Heart right ventricle (tissue), 16 donors: ENCODE measurements around the gene CMPK2. TPM values are rescaled to one million over a fixed set of nuclear protein-coding genes. Genes with fewer than 3 reads are reported as not detected.
A peak's percentile ranks its signal among the peaks of the same experiment; 100 is the strongest.

Source experiments
- ATAC-seq, 8 donors: fragments of 200-7000 bp; cut with Tn5 transposase; one replicate each; pipeline ENCODE4 v1.9.1; 2020; ENCODE audit warnings: mild to moderate bottlenecking in 8 of 8, moderate library complexity in 8 of 8, moderate number of reproducible peaks in 1 of 8
- DNase-seq, 2 donors: peaks; one replicate each; pipeline ENCODE4 v3.0.0-alpha.2; 2020
- H3K27ac ChIP-seq, 10 donors: fragments of 200-600 bp; sonication (generic) in 2 of 10; one replicate each; pipeline versions ENCODE4 v1.5.0 to v1.8.0; 2020 to 2022; ENCODE audit warnings: mild to moderate bottlenecking in 3 of 10
- H3K27me3 ChIP-seq, 7 donors: fragments of 200-600 bp; one replicate each; pipeline ENCODE4 v1.8.0; 2021 to 2022; ENCODE audit warnings: mild to moderate bottlenecking in 2 of 7
- H3K36me3 ChIP-seq, 9 donors: fragments of 200-600 bp; sonication (generic) in 1 of 9; one replicate each; pipeline versions ENCODE4 v1.5.0 to v1.8.0; 2020 to 2022; ENCODE audit warnings: mild to moderate bottlenecking in 2 of 9
- H3K4me1 ChIP-seq, 9 donors: fragments of 200-600 bp; sonication (generic) in 1 of 9; one replicate each; pipeline versions ENCODE4 v1.5.0 to v1.8.0; 2020 to 2022; ENCODE audit warnings: mild to moderate bottlenecking in 4 of 9
- H3K4me3 ChIP-seq, 10 donors: fragments of 200-600 bp; sonication (generic) in 2 of 10; one replicate each; pipeline versions ENCODE4 v1.5.0 to v1.8.0; 2020 to 2022; ENCODE audit warnings: mild to moderate bottlenecking in 7 of 10, moderate library complexity in 2 of 10
- H3K9me3 ChIP-seq, 11 donors: fragments of 200-600 bp in 10 of 11; sonication (generic) in 2 of 11; one replicate each; pipeline versions ENCODE4 v1.5.0 to v1.8.0; 2013 to 2022; ENCODE audit warnings: mild to moderate bottlenecking in 2 of 11, control low read depth in 1 of 11, moderate library complexity in 1 of 11
- CTCF ChIP-seq, 9 donors: fragments of 200-600 bp; sonication (generic) in 2 of 9; IDR thresholded peaks; one replicate each; pipeline versions ENCODE4 v1.5.0 to v1.8.0; 2021 to 2022; ENCODE audit warnings: antibody characterized with exemption in 9 of 9, mild to moderate bottlenecking in 5 of 9, moderate library complexity in 1 of 9
- WGBS, 2 donors: extraction: QIAGEN DNeasy Blood & Tissue Kit; methylation state at CpG; one replicate each; pipeline ENCODE4 v1.1.7; 2013; ENCODE audit warnings: inconsistent platforms in 1 of 2; 5-methylcytosine and 5-hydroxymethylcytosine counted together
- intact Hi-C, 10 donors: fragments of 100-400 bp; cut with DNase I; formaldehyde crosslinking; loops; one replicate each; pipeline versions ENCODE4 v1.11.1 to v1.14.2; 2022
- polyA plus RNA-seq, 2 donors: library from polyadenylated mRNA; stranded (reverse); fragments of 200-250 nt; gene quantifications; one replicate each; pipeline ENCODE4 v1.2.3, GENCODE V29; 2013
- total RNA-seq, 10 donors: library from RNA; stranded (reverse); fragmentation: NEBNext Ultra II Directional in 3 of 10; extraction: Animal tissue kit (Norgen Biotek cat#: 25700) in 3 of 10; gene quantifications; one replicate each; pipeline versions ENCODE4 v1.2.1 to v1.2.4, GENCODE V29; 2021 to 2023
- donor health status: Arrhythmogenic right ventricular cardiomyopathy.
- donor health status: ischemic (EF 13 %, LVEDD 7.1; RV severe dilation, severe dysfunction).
- donor health status: healthy with polysubstance abuse.
- donor health status: DM: no; HTN: yes; CAD: no.
- donor health status: DM: no; HTN: no; CAD: no.
- donor health status: ischemic (EF 25% LVEDD 6.9; RV normal size, moderate dysfunction).
- donor health status: ischemic (EF 25% LVEDD 5.7; RV mildly dilated, moderate dysfunction).
- donor health status: healthy.
- donor health status: DM: yes; HTN: yes; CAD: no.
- donor health status: Ischemic cardiomyopathy.
- donor health status: ischemic (EF 35%, LVEDD 5.7; RV mildly dilated, moderate dysfunction).
- donor health status: nonischemic (EF 11% LVEDD 7.7; RV severe dilation, severe dysfunction).
- donor health status: DM: yes; HTN: yes; CAD: no.
- donor health status: PGD.
- donor health status: ischemic (EF 29% LVEDD 5.4; RV normal size, mild dysfunction).
- donor health status: nonischemic (EF 23%, LVEDD 6.1; RV moderate dilation, normal function).

The CMPK2 gene
- total and polyA plus RNA-seq, 12 donors = 2.4 to 21.4 (median 5.7) TPM

GRCh38 chr2:6866275-6866671 is 566 bp upstream of the CMPK2 start:
- peaks cover 0 to 24% (median 6%) of the 10 kb centered on the region in 9 donors for H3K36me3 ChIP-seq
- intact Hi-C loops = no loop called here
- H3K4me1 ChIP-seq = peaks cover 0 to 37% (median 33%) of the 10 kb centered on the region in 9 donors
- peak overlapping the region; percentile 79 to 99 (median 92) for H3K27ac ChIP-seq
- WGBS, 2 donors = 11 to 15% methylated on average over 9 of the region's 9 CpGs
- no peaks in the 10 kb centered on the region for H3K9me3 ChIP-seq
- DNase-seq (peak in 1 of 2 donors; percentile 26), ATAC-seq (peak in 7 of 8 donors; percentile 34 to 76 (median 37))
- H3K27me3 ChIP-seq = no peaks in the 10 kb centered on the region
- TF ChIP-seq CTCF (IDR thresholded peaks at IDR 0.05) = peak in 7 of 9 donors; percentile 26 to 61 (median 49)
- H3K4me3 ChIP-seq = peak overlapping the region; percentile 54 to 97 (median 81)

- TF ChIP-seq CTCF (IDR thresholded peaks at IDR 0.05) = no peak
- Histone ChIP-seq H3K36me3 (peaks cover 0 to 38% (median 11%) of the 10 kb centered on the region in 9 donors), H3K4me3 (peak overlapping the region; percentile 54 to 97 (median 81)), H3K27ac (peak overlapping the region; percentile 79 to 99 (median 92)), H3K4me1 (peaks cover 0 to 37% (median 33%) of the 10 kb centered on the region in 9 donors), H3K27me3 (no peaks in the 10 kb centered on the region), H3K9me3 (peaks cover 0 to 8% (median 0%) of the 10 kb centered on the region in 11 donors)
- ATAC-seq (peak in 1 of 8 donors; percentile 4), DNase-seq (peak in 1 of 2 donors; percentile 53)
- intact Hi-C loops = loop anchor here in 1 of 10 donors (5.0 kb wide), 1 partner anchor 38 kb away; no protein-coding TSS in a partner anchor
- 7 to 8% methylated on average over 36 to 37 of the region's 37 CpGs for WGBS, 2 donors
Observed at GRCh38 chr2:6864923-6865345, 773 bp downstream of the CMPK2 start.

- DNase-seq (no peak), ATAC-seq (no peak)
- Histone ChIP-seq H3K36me3 (peaks cover 0 to 44% (median 15%) of the 10 kb centered on the region in 9 donors), H3K4me3 (peak overlapping the region in 9 of 10 donors; percentile 68 to 97 (median 81)), H3K9me3 (peaks cover 0 to 14% (median 0%) of the 10 kb centered on the region in 11 donors), H3K27me3 (no peaks in the 10 kb centered on the region), H3K4me1 (peaks cover 0 to 37% (median 33%) of the 10 kb centered on the region in 9 donors), H3K27ac (peak overlapping the region in 8 of 10 donors; percentile 87 to 99 (median 93))
- intact Hi-C loops = loop anchor here in 1 of 10 donors (5.0 kb wide), 1 partner anchor 37 kb away; no protein-coding TSS in a partner anchor
- no peak for TF ChIP-seq CTCF (IDR thresholded peaks at IDR 0.05)
- WGBS, 2 donors = 49 to 51% methylated on average over 8 of the region's 8 CpGs
Observed at GRCh38 chr2:6864231-6864754, 1.4 kb downstream of the CMPK2 start.

- WGBS, 2 donors = 21 to 23% methylated on average over 6 of the region's 6 CpGs
- peaks cover 0 to 19% (median 2%) of the 10 kb centered on the region in 11 donors for H3K9me3 ChIP-seq
- H3K4me1 ChIP-seq = peaks cover 0 to 37% (median 33%) of the 10 kb centered on the region in 9 donors
- no peak for TF ChIP-seq CTCF (IDR thresholded peaks at IDR 0.05)
- ATAC-seq (peak; percentile 21 to 83 (median 52)), DNase-seq (peak; percentile 29 to 61)
- no peaks in the 10 kb centered on the region for H3K27me3 ChIP-seq
- intact Hi-C loops = loop anchor here in 1 of 10 donors (5.0 kb wide), 1 partner anchor 36 kb away; no protein-coding TSS in a partner anchor
- peaks cover 0 to 49% (median 15%) of the 10 kb centered on the region in 9 donors for H3K36me3 ChIP-seq
- peak overlapping the region in 5 of 10 donors; percentile 13 to 99 (median 91) for H3K27ac ChIP-seq
- peak overlapping the region in 7 of 10 donors; percentile 68 to 97 (median 88) for H3K4me3 ChIP-seq
Observed at GRCh38 chr2:6863792-6864191, 1.9 kb downstream of the CMPK2 start.
